ENCODE results near the gene GTF2F2.
"Not testable (repeated sequence)": the region's sequence is repeated elsewhere in the genome, so short reads cannot be mapped to it uniquely, and the experiment has no call there.

GTF2F2 gene

GRCh38 chr13:45254396-45254795 is 134.1 kb downstream of the GTF2F2 start:
- no peak for DNase-seq (ENCODE audit: low spot score)

- DNase-seq (ENCODE audit: low spot score) = no peak
These were observed 135.1 kb downstream of the GTF2F2 start for GRCh38 chr13:45255247-45255987.

GRCh38 chr13:45256254-45256653 is 135.9 kb downstream of the GTF2F2 start:
- DNase-seq (ENCODE audit: low spot score) = no peak

GRCh38 chr13:45257638-45258333 is 137.5 kb downstream of the GTF2F2 start:
- DNase-seq (ENCODE audit: low spot score) = peak; percentile 23

- DNase-seq (ENCODE audit: low spot score) = no peak
These were observed 138.0 kb downstream of the GTF2F2 start for GRCh38 chr13:45258334-45258675.

- DNase-seq (ENCODE audit: low spot score) = no peak
These were observed 146.9 kb downstream of the GTF2F2 start for GRCh38 chr13:45267215-45267614.

- no peak for DNase-seq (ENCODE audit: low spot score)
These were observed 148.9 kb downstream of the GTF2F2 start for GRCh38 chr13:45269204-45269603.

- DNase-seq (ENCODE audit: low spot score) = no peak
These were observed 156.6 kb downstream of the GTF2F2 start for GRCh38 chr13:45276913-45277312.

GRCh38 chr13:45278096-45278645 is 157.9 kb downstream of the GTF2F2 start:
- no peak for DNase-seq (ENCODE audit: low spot score)

- DNase-seq (ENCODE audit: low spot score) = no peak
These were observed 159.7 kb downstream of the GTF2F2 start for GRCh38 chr13:45280011-45280410.

- DNase-seq (ENCODE audit: low spot score) = peak; percentile 88
These were observed 160.7 kb downstream of the GTF2F2 start for GRCh38 chr13:45280751-45281634.

GRCh38 chr13:45282994-45283393 is 162.7 kb downstream of the GTF2F2 start:
- no peak for DNase-seq (ENCODE audit: low spot score)

GRCh38 chr13:45289936-45290563 is 169.7 kb downstream of the GTF2F2 start:
- DNase-seq (ENCODE audit: low spot score) = no peak

- DNase-seq (ENCODE audit: low spot score) = no peak
These were observed 171.9 kb downstream of the GTF2F2 start for GRCh38 chr13:45292176-45292575.

GRCh38 chr13:45295536-45295935 is 175.2 kb downstream of the GTF2F2 start:
- DNase-seq (ENCODE audit: low spot score) = no peak

- DNase-seq (ENCODE audit: low spot score) = no peak
These were observed 175.9 kb downstream of the GTF2F2 start for GRCh38 chr13:45296259-45296658.

GRCh38 chr13:45297456-45298205 is 177.3 kb downstream of the GTF2F2 start:
- no peak for DNase-seq (ENCODE audit: low spot score)

GRCh38 chr13:45298206-45298505 is 177.8 kb downstream of the GTF2F2 start:
- DNase-seq (ENCODE audit: low spot score) = no peak

GRCh38 chr13:45298550-45298949 is 178.2 kb downstream of the GTF2F2 start:
- not testable (repeated sequence) for DNase-seq (ENCODE audit: low spot score)

GRCh38 chr13:45299194-45299593 is 178.9 kb downstream of the GTF2F2 start:
- DNase-seq (ENCODE audit: low spot score) = no peak
